IPS DF 4.7 (cell line): ENCODE data around the gene NKAIN2.

Experiments used
- DNase-seq: peaks from one replicate; pipeline ENCODE4 v3.0.0-alpha.2; 2013; ENCODE audit warnings: low spot score; ENCODE audit errors: extremely low read depth

NKAIN2 gene

DNA sequence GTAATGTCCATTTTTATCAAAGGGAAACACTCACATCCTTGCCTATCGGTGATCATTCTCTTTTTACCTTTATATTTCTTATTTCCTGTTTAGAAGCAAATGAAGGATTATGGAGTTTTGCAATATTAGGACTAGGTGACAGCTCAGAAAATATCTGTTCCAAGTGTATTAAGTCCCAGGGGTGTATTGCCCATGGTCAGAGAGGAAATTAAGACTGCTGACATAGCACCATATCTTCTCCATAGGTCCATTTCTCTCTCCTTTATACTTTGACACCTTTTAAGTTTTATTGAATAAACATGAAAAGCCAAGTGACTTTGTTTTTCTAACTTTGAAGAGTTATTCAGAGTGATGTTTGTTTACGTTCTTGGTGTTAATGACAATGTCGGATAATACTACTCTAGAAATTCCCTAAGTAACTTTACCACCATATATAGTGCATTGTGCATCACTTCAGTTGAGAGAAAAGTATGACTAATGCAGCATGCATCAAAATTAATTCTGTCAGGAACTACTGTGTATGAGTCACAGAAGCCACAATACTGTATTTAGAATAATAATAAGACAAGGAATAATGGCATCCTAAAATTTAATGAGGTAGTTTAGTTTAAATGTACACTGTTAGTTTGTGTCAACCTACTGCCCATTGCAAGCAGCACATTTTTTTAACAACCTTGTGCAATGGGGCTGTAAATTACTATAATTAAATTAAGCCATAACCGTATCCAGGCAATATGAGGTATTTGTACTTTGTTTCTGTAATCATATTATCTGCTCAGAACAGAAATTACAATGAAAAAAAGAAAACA, 684.2 kb downstream of the NKAIN2 start:
- no peak for DNase-seq

DNA sequence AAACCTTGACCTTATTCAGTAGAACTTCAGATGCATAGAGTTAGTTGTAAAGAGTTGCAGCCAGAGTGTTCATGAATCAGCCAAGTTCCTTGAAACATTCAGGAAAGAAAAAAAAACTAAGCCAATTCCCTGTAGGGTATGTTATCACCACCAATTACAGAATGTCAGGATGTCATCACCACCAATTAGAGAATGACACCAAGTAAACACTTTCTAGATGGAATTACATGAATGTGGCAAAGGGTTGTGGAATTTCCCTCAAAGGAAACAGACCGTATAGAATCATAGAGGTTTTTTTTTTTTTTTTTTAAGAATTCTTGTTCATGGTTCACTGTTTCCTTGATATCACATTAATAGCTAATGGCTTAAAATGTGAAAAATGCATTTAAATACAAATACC, 686.5 kb downstream of the NKAIN2 start:
- no peak for DNase-seq

DNA sequence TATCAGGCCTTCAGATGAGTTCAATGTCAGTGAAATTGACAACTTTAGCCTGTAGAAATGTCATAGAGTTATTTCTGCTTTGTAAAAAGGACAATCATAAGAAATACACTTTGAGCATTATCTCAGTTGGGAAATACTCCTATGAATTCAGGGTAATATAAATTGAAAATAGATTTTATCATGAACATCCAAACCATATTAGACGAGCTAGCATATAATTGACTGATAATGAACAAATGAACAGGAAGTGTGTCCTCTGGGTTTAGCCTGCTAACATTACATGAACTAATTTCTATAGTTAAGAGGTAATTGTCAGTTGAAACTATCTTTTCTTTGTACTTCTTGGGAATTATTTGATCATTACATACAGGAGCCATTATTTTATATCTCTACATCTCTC, 689.6 kb downstream of the NKAIN2 start:
- no peak for DNase-seq

DNA sequence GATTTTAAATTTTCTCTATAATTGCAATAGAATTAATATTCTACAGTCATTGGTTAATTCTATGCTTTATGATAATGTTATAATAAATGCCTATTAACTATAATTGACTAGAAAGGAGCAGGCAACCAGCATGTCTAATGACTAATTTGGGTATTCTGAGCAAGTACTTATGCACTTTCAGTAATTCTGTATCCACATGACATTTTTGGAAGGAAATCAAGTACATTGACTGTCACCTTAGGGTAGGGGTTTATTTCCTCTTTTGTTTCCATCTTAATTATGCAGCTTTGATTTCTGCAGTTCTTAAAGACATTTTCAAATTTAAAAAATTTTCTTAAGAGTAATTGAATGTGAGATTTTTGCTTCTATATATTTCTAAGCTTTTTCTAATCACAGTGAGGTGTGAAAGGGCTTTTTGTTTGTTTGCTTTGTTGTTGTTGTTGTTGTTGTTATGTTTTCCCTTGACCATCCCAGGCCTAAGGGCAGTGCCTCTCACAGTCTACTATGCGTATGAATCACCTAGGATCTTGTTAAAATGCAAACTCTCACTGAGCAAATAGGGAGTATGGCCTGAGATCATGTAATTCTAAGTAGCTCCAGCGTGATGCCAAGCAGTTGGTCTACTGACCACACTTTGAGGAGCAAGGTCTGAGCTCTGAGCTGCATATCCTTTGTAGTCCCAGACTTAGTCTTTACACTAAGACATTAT, 691.4 kb downstream of the NKAIN2 start:
- no peak for DNase-seq

DNA sequence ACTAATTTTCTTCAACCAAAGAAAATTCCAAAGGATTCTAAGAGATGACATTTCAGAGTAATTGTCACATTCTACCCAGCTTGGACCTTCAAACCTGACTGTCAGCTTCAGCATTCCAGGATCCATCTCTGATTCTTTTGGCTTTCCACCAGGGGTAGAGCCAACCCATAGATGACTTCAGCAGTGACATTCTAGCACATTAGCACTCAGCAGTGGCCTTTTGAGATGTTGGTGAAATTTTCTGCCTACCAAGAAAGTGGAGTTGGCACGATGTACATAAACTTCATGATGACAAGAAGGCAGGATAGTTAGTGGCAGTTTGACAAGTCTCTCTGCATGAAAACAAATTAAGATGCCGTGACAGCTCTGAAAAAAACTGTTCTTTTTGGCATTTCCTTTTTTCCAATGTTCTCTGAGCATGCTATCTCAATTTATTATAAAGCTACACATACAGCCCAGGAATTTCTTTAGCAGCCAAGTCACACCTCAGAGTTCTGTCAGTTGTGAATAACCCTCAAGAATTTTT, 692.1 kb downstream of the NKAIN2 start:
- no peak for DNase-seq

DNA sequence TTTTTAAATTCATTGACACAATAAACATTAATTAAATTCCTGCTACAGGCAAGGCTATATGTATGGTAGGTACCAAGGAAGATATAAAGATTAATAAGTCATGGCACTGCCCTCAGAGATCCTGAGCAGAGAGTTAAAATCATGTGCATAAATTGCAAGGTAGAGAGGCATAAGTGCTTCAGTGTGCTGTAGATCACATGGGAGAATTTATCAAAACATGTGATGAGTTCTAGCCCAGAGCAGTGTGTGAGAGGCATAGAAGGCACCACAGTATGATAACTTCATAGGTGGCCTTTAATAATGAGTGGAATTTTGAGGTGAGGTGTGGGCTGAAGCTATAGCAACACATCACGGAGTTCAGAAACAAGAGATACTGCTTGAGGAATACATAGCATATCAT, 692.7 kb downstream of the NKAIN2 start:
- DNase-seq, result no peak

DNA sequence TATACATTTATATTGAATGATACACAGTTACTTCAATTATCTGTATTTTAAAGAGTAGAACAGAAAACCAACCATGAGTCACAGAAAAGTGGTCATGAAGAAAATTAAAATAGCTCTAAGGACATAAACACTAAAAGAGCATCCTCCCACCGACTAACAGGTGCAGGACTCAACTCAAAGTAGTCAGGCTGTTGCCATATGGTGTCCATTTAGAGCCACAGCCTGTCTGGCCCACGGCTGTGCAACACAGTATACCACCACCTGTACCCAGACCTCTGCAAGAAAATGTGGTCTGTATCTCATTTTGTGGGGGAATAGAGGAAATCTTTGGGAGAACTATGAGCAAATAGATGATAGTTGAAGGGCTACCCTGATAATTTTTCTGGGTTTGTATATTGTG, 708.8 kb downstream of the NKAIN2 start:
- no peak for DNase-seq

DNA sequence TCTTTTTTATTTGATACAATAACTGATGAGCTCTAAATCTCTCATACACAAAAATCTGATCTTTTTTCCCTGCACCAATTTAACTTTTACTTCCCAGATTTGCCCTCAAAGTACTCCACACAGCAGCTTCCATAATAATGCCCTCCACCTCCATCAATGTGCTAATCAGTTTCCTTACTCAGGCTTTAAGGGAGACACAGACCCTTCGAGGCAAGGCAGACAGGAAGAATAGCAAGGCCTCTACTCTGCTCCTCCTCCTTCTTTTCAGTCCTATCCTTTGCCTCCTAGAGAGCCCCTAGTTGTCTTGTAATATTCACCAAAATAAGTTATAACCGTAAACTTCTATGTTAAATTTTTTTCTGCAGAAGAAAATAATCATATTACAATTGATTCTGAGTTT, 713.7 kb downstream of the NKAIN2 start:
- DNase-seq, result peak; percentile 22

DNA sequence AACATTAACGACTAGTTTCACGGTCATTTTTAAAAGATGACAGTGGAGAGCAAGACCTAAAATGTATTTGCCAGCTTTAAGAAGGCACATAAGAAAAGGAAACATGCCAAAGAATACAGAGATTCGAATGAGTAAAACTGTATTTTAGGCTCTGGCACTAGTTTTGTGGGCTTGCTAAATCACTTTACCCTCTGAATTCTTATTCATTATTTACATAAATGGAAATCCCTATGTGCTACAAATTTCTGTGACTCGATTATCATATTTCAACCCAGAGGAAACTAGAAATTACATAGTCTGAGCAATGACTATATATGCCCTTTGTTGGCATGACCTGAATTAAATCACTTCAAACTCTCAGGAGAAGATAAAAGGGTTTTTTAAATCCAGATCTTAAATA, 716.8 kb downstream of the NKAIN2 start:
- DNase-seq, result no peak

DNA sequence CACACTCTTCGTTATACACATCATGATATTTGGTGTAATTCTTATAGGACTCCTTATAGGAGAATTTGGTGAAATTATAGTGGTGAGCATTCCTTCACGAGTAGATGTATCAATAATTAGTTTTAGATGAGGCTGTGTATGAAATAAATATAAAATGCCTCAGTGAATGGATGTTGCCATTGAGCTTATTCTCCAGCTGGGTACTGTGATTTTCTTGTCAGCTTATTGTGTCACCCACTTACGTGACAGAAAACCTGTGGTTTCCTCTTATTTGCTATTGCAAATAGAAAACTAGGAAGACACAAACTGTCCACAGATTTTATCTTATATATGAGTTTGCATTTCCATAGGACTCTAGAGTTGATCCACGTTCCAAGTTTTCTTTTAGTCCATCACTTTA, 718.7 kb downstream of the NKAIN2 start:
- no peak for DNase-seq

DNA sequence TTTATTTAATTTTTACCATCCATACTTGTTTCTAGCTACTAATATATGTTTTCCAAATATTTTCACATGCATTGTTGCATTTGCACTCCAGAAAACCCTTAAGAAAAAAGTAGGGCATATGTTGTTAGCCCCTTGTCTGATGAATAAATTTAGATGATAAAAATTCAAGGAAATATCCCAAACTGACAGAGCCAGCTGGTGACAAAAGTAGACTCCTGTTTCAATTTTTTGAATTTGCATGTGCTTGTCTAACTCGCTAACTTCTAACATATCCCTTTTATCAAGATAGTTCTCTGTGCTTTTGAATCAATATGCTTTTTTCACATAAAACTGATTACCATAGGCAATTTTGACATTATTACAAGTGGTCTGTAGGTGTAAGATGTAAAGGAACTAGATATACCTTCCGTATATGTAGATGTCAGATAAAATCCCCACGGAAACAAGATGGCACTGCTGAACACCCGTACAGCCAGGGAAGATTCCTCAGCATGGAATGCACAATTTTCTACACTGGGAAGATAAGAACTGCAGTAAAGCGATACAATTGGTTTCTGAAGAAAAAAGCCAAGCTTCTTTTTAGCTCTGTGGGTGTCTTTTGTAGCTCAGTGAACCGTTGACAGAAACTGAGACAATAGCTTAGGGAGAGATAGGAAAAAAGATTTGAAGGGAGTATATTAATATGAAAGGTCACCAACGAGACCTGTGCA, 721.0 kb downstream of the NKAIN2 start:
- no peak for DNase-seq

DNA sequence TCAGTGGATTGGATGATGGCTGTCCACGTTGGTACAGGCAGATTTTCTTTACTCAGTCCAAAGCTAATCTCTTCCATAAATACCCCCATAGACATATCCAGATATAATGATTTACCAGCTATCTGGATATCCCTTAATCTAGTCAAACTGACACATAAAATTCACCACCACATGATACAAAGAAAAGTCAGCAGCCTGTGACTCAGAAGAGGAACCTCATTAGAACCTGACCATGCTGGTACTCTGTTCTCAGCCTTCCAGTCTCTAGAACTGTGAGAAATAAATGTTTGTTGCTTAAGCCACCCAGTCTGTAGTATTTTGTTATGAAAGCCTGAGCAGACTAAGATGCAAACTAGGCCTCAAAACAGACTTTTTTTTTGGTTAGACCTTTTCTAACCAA, 727.3 kb downstream of the NKAIN2 start:
- no peak for DNase-seq

DNA sequence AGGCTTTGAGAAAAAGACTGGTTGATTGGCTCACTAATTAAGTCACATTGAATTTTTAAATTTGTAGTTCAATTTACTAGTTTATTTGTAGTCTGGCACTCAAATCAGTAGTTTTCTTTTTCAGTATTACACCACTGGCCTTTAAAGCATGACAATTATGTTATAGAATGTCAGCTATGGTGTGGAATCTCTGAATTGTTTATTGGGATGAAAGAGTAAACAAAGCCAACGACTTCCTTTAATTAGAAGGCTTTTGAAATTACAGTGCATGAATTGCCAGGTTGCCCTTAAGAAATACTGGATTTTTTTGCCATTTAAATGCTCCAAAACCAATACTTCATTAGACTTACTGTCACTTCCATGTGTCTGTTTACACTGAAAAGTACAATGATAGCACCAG, 731.6 kb downstream of the NKAIN2 start:
- DNase-seq, result no peak

DNA sequence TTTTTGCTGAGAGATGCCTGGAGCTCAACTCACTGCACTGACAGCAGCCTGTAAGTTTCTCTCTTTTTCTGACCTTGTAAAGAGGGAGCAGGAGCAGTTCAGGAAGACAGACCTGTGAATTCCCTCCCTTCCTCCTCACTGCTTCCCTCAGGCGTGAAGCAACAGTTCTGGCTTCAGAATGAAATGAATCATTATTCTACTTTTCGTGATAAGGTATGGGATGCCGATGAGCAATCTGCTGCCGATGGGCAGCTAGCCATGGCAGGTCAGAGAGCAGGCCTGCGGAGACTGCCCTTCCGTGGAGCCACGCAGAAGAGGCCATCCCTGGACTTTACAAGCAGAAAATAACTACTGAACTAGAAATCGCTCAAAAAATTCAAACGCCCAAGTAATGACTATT, 732.1 kb downstream of the NKAIN2 start:
- DNase-seq, result no peak

DNA sequence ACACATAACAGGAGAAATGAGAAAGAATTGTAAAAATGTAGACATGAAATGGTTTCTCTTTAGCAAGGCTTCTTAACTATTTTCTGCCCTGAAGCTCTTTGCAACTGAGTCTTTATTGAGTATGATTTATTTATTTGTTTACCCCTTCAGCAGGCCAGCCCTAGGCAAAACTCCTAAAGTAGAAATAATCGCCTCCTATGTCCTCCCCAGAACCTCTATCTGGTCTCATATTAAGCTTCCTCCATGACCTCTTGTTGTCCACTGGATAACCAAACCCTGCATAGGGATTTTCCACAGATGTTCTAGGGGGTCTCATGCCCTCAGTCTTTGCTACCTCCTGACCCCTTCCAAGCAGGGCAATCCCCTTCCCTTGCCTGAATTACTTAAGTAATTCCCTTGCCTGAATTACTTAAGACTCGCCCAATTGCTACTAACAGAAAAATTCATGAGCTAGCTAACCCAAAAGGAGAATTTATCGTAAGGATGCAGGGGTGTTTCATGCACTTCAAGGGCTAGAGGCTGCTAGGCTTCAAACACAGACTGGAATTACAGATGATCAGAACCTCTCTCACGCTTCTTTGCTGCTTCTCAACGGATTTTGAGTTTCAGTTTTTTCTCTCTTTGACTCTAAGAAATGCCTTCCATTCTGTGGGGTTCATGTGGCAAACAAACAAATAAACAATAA, 732.6 kb downstream of the NKAIN2 start:
- DNase-seq, result no peak

DNA sequence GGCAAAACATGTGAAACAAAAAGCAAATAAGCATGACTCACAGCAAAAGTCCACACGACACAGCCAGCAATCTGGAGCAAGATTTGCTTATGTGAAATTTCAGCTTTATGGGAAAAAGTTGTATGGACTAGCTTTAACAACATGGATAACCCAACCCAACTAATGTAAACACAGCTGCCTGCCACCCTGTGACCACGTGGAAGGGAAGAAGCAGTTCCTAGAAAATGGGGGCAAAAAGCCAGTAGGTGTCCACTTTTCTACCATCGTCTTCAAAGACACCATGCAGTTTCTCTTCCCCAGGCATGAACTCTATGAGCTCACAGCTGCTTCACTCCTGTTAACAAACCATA, 733.2 kb downstream of the NKAIN2 start:
- DNase-seq, result no peak

DNA sequence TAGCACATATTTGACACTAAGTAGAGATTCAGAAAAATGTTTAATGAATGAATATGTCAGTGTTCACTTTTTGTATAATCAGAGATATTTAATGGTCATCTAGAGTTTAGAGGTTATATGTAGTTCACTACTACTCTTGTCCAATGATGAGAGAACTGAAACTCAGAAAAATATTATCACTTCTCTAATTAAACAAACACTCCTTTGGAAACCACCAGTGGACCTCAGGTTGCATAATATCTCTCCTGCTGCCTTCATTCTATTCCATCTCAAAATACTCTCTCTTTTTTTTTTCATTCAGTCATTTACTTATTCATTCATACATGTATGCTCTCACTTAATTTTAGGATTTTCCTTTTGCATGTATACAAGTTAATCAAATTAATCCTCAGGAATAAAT, 735.4 kb downstream of the NKAIN2 start:
- DNase-seq, result no peak

DNA sequence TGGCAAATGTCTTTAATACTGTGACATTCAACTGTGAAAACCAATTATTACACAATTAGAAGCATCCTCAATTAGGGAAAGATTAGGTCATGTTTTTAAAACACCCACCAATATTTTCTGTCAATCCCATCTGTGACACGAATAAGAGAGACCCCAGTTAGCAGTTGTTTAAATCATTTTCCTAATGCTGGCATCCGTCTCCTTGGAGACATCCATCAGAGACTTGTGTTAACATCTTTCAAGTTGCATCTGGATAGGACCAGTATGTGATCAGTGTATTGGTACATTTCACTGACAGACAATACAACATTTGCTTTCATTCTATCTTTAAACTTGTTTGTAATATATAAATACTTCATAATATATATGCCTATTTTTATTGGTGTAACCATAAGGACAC, 737.9 kb downstream of the NKAIN2 start:
- DNase-seq, result no peak

DNA sequence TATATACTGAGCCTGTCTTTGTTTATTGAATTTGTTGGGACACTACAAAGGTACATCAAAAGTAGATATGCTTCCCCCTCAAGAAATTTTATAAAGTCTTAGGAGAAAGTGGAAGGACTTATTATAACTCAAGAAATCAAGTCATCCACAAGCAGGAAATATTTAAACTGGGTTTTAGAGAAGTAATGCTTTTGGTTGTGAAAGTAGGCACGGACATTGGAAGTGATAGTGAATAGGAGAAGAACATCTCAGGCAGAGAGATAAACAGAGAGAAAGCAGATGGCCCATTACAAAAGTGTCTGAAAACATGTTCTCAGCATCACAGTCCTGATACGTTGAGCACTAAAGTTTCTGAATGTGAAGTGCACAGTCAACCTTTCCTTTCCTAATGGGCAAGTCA, 742.9 kb downstream of the NKAIN2 start:
- DNase-seq, result no peak

DNA sequence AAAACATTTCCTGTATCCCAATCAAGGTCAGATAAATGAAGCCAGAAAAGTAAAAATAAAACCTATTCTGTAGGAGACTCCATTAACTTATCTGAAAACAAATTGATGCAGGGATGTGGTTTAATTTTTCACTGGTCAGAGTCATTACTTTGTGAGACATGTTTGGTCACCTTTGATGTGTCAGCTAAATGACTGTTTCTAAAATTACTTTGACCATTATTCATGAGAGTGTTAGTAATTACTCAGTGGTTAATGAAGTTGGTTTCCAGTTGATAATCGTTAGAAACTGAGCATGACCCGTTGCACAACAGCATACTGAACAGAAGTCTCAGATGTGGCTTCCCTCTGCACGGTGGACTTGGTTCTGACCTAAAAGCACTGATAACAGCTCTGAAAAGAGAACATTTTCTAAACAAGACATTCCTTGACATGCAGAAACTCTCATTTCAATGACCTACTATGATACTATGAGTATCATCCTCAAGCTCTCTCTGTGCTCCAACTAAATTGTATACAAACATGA, 748.1 kb downstream of the NKAIN2 start:
- DNase-seq, result no peak

DNA sequence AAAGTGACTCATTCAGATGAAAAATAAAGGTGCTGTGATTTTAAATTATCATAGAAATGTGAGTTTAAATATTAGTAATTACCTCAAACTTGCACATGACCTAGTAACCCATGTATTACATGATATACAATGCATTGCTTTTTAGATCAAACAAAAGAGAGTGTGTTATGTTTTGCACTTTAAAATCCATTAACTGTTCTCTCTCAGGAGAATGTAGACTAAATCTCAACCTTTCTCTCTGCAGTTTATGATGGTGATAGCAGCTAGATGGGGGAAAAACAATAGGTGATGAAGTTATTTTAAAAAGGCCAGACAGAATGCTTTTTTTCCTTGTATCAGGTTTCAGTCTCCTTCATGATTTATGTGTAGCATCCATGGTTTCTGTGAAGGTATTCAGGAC, 754.2 kb downstream of the NKAIN2 start:
- no peak for DNase-seq
